Uterus (tissue), 2 donors: ENCODE data around the gene KCTD13.

ENCODE experiments used
- CTCF ChIP-seq, 4 experiments: fragments of 200-600 bp in 2 of 4; fragments of 450-650 bp in 2 of 4; sonication (generic) in 2 of 4; IDR thresholded peaks; one replicate each; pipeline ENCODE4 v1.5.1; 2016 to 2019; ENCODE audit warnings: antibody characterized with exemption in 4 of 4, mild to moderate bottlenecking in 2 of 4, moderate library complexity in 1 of 4
- POLR2A ChIP-seq, 2 donors: fragments of 450-650 bp; IDR thresholded peaks; one replicate each; pipeline ENCODE4 v1.6.1; 2016; ENCODE audit warnings: antibody characterized with exemption in 2 of 2, mild to moderate bottlenecking in 1 of 2, moderate library complexity in 1 of 2

- TF ChIP-seq POLR2A (IDR thresholded peaks at IDR 0.05) (no peak), CTCF (IDR thresholded peaks at IDR 0.05) (peak in 1 of 4 experiments; percentile 8)
Observed at GRCh38 chr16:29943846-29944799, 18.1 kb upstream of the KCTD13 start.
